HL-60 (cell line): ENCODE data around the gene HS6ST2.

Experiments
- CTCF ChIP-seq: IDR thresholded peaks from one replicate; pipeline ENCODE4 v1.5.1; 2011; ENCODE audit warnings: low read length, control low read depth, inconsistent platforms; ENCODE audit not compliant: insufficient read depth
- GABPA ChIP-seq: IDR thresholded peaks from 2 replicates; pipeline ENCODE4 v1.6.1; 2012; ENCODE audit warnings: low read depth
- POLR2AphosphoS5 ChIP-seq: IDR thresholded peaks from 2 replicates; pipeline ENCODE4 v1.6.1; 2012; ENCODE audit warnings: low read depth
- SPI1 ChIP-seq: IDR thresholded peaks from 2 replicates; pipeline ENCODE4 v1.6.1; 2012; ENCODE audit warnings: low read depth, mild to moderate bottlenecking, borderline replicate concordance
- TF ChIP-seq, protein P1 (sequence below): IDR thresholded peaks from 2 replicates; pipeline ENCODE4 v1.6.1; 2012; ENCODE audit warnings: low read depth; ENCODE audit not compliant: insufficient replicate concordance

DNA sequence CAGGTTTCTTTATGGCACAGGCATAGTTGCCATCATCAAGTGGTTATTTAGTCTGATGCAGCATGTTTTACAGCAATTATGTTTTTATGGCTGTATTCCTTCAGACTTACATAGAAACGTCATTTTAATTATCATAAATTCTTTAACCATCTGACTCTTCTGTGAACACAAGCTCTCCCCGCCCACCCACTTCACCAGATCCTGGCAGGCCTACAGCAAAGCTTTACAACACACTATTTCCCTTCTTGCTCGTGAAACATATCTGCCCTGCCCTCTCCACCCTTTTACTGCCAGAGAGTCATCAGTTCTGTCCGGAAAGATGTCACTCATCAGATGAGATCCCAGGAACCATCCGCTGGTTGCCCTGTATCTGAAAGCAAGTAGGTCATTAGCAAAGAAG, 120.5 kb downstream of the HS6ST2 start:
- TF ChIP-seq CTCF (no peak), POLR2AphosphoS5 (no peak), SPI1 (no peak), GABPA (no peak)
- TF ChIP-seq, protein P1, sequence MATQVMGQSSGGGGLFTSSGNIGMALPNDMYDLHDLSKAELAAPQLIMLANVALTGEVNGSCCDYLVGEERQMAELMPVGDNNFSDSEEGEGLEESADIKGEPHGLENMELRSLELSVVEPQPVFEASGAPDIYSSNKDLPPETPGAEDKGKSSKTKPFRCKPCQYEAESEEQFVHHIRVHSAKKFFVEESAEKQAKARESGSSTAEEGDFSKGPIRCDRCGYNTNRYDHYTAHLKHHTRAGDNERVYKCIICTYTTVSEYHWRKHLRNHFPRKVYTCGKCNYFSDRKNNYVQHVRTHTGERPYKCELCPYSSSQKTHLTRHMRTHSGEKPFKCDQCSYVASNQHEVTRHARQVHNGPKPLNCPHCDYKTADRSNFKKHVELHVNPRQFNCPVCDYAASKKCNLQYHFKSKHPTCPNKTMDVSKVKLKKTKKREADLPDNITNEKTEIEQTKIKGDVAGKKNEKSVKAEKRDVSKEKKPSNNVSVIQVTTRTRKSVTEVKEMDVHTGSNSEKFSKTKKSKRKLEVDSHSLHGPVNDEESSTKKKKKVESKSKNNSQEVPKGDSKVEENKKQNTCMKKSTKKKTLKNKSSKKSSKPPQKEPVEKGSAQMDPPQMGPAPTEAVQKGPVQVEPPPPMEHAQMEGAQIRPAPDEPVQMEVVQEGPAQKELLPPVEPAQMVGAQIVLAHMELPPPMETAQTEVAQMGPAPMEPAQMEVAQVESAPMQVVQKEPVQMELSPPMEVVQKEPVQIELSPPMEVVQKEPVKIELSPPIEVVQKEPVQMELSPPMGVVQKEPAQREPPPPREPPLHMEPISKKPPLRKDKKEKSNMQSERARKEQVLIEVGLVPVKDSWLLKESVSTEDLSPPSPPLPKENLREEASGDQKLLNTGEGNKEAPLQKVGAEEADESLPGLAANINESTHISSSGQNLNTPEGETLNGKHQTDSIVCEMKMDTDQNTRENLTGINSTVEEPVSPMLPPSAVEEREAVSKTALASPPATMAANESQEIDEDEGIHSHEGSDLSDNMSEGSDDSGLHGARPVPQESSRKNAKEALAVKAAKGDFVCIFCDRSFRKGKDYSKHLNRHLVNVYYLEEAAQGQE, result no peak
